K562 (cell line): Measurements from ENCODE around the gene ELOB. TPM values are rescaled to one million over a fixed set of nuclear protein-coding genes. Genes with fewer than 3 reads are reported as not detected.

ENCODE experiments used
- ATAC-seq: fragments of 200-7000 bp; cut with Tn5 transposase; 3 replicates; pipeline ENCODE4 v1.9.1; 2020; ENCODE audit warnings: moderate library complexity
- BruUV-seq: library from RNA; stranded (reverse); fragments of 400-500 nt; replicated peaks from 2 replicates; lab custom pipeline; 2021; lab: Mats Ljungman, UMichigan
- CTCF ChIA-PET: fragments of 300-600 bp; formaldehyde crosslinking; extraction: SDS; loops from one replicate; lab custom pipeline; 2021; ENCODE audit warnings: low intra/inter-chr PET ratio; lab: Yijun Ruan, JAX
- POLR2A ChIA-PET: fragments of 300-600, 350-650 bp; sonication (Branson Sonifier 250); formaldehyde crosslinking; extraction: SDS; loops from one replicate; lab custom pipeline; 2021; ENCODE audit warnings: antibody characterized with exemption, inconsistent platforms; lab: Yijun Ruan, JAX
- DNase-seq, 4 experiments: peaks; one replicate each; pipeline versions ENCODE4 v3.0.0 to v3.0.0-alpha.2; 2011 to 2018; ENCODE audit warnings: low spot score in 3 of 4, mixed read lengths in 3 of 4; ENCODE audit errors: extremely low read depth in 1 of 4
- FAIRE-seq: peaks from 2 replicates; lab custom pipeline; 2011; peaks lifted over from hg19 to GRCh38; lab: Jason Lieb, UNC
- H2AFZ ChIP-seq: 2 replicates; pipeline ENCODE4 v1.6.0; 2011; ENCODE audit warnings: low read depth, low read length, control low read depth, inconsistent platforms
- H3K27ac ChIP-seq: fragments of 200-600 bp; 3 replicates; pipeline ENCODE4 v1.8.0; 2011; ENCODE audit warnings: low read depth, mild to moderate bottlenecking, control low read depth, inconsistent platforms, low read length, moderate library complexity, mixed read lengths; ENCODE audit errors: extremely low read depth
- H3K27me3 ChIP-seq, 2 experiments: fragments of 300-600 bp in 1 of 2; 2 replicates in 1 of 2; 3 replicates in 1 of 2; pipeline versions ENCODE4 v1.6.0 to v1.8.0; 2011; ENCODE audit warnings: inconsistent platforms in 2 of 2, low read length in 2 of 2, mild to moderate bottlenecking in 1 of 2, mixed read lengths in 1 of 2, moderate library complexity in 1 of 2; ENCODE audit not compliant: control insufficient read depth in 2 of 2, insufficient read depth in 2 of 2
- H3K36me3 ChIP-seq: fragments of 300-600 bp; 3 replicates; pipeline ENCODE4 v1.8.0; 2011; ENCODE audit warnings: mild to moderate bottlenecking, low read length, inconsistent platforms; ENCODE audit not compliant: control insufficient read depth, insufficient read depth
- H3K4me1 ChIP-seq, 2 experiments: fragments of 200-600 bp in 1 of 2; replicated peaks in 1 of 2; 2 replicates in 1 of 2; 3 replicates in 1 of 2; pipeline versions ENCODE4 v1.5.1 to v1.8.0; 2011; ENCODE audit warnings: inconsistent platforms in 2 of 2, low read length in 2 of 2, mild to moderate bottlenecking in 1 of 2, mixed read lengths in 1 of 2, moderate library complexity in 1 of 2; ENCODE audit not compliant: control insufficient read depth in 2 of 2, insufficient read depth in 2 of 2
- H3K4me2 ChIP-seq: 2 replicates; pipeline ENCODE4 v1.6.1; 2011; ENCODE audit warnings: low read length, control low read depth, inconsistent platforms, mixed read lengths; ENCODE audit not compliant: insufficient read depth
- H3K4me3 ChIP-seq: fragments of 200-600 bp; sonication (generic), shearing (Covaris generic); 2 replicates; pipeline ENCODE4 v1.5.1; 2016; ENCODE audit warnings: control low read depth, inconsistent platforms
- H3K79me2 ChIP-seq: fragments of 200-600 bp; 3 replicates; pipeline ENCODE4 v1.8.0; 2011; ENCODE audit warnings: low read length, inconsistent platforms; ENCODE audit not compliant: control insufficient read depth, insufficient read depth
- H3K9ac ChIP-seq, 2 experiments: 2 replicates each; pipeline versions ENCODE4 v1.6.0 to v1.6.1; 2011; ENCODE audit warnings: low read depth in 2 of 2, low read length in 2 of 2, control low read depth in 1 of 2, inconsistent platforms in 1 of 2, mild to moderate bottlenecking in 1 of 2, mixed read lengths in 1 of 2; ENCODE audit not compliant: insufficient read depth in 1 of 2
- H3K9me1 ChIP-seq: one replicate; pipeline ENCODE4 v1.6.0; 2011; ENCODE audit warnings: inconsistent platforms, mild to moderate bottlenecking, low read length, moderate library complexity; ENCODE audit not compliant: control insufficient read depth, insufficient read depth
- H3K9me3 ChIP-seq: replicated peaks from 2 replicates; pipeline ENCODE4 v1.5.1; 2011; ENCODE audit warnings: low read depth, low read length, inconsistent platforms; ENCODE audit not compliant: control insufficient read depth, insufficient read depth
- H4K20me1 ChIP-seq: replicated peaks from 2 replicates; pipeline ENCODE4 v1.6.1; 2011; ENCODE audit warnings: low read length, inconsistent platforms, mixed read lengths; ENCODE audit not compliant: control insufficient read depth, insufficient read depth
- ATF4 ChIP-seq: fragments of 450-650 bp; formaldehyde crosslinking; IDR thresholded peaks from 2 replicates; pipeline ENCODE4 v1.4.0; 2022; ENCODE audit warnings: mild to moderate bottlenecking, moderate library complexity
- CBX8 ChIP-seq: fragments of 200-600 bp; sonication (generic); IDR thresholded peaks from 2 replicates; pipeline ENCODE4 v1.6.1; 2012; ENCODE audit warnings: borderline replicate concordance, mixed run types, low read depth, mild to moderate bottlenecking, moderate library complexity, mixed read lengths, low read length, control low read depth, inconsistent platforms; ENCODE audit not compliant: poor library complexity, severe bottlenecking; ENCODE audit errors: extremely low read depth
- MITF ChIP-seq: IDR thresholded peaks from 2 replicates; pipeline ENCODE4 v1.6.1; 2014; ENCODE audit warnings: antibody characterized with exemption
- NCOA6 ChIP-seq: fragments of 450-650 bp; IDR thresholded peaks from 2 replicates; pipeline ENCODE4 v1.6.1; 2017; ENCODE audit warnings: mild to moderate bottlenecking
- NFE2L1 ChIP-seq: fragments of 450-650 bp; IDR thresholded peaks from 2 replicates; pipeline ENCODE4 v1.6.1; 2016; ENCODE audit warnings: missing genetic modification characterization, low read depth, mild to moderate bottlenecking, missing compliant biosample characterization, moderate library complexity, borderline replicate concordance
- POLR2H ChIP-seq: IDR thresholded peaks from 2 replicates; pipeline ENCODE4 v1.6.1; 2016; ENCODE audit warnings: missing genetic modification characterization, low read depth, mild to moderate bottlenecking, control low read depth, missing compliant biosample characterization, moderate library complexity
- SAFB ChIP-seq: fragments of 200-400 bp; formaldehyde crosslinking; IDR thresholded peaks from 2 replicates; pipeline ENCODE4 v1.6.1; 2017; ENCODE audit warnings: low read depth, low read length, borderline replicate concordance
- XRCC5 ChIP-seq: fragments of 200-400 bp; formaldehyde crosslinking; IDR thresholded peaks from 2 replicates; pipeline ENCODE4 v1.6.1; 2017; ENCODE audit warnings: low read depth, mild to moderate bottlenecking, low read length
- ZKSCAN8 ChIP-seq: fragments of 200-800 bp; sonication (Bioruptor generic); IDR thresholded peaks from 2 replicates; pipeline ENCODE4 v1.6.1; 2016; ENCODE audit warnings: missing genetic modification characterization, missing compliant biosample characterization
- ZNF586 ChIP-seq: fragments of 450-650 bp; formaldehyde crosslinking; conservative IDR thresholded peaks from 2 replicates; pipeline ENCODE4 v1.4.0; 2020; ENCODE audit warnings: mild to moderate bottlenecking, moderate library complexity
- WGBS: fragments of 100-300 bp; shearing (Covaris generic); methylation state at CpG from one replicate; pipeline ENCODE4 v1.1.6; 2016; ENCODE audit warnings: low coverage, mixed read lengths; ENCODE audit not compliant: insufficient coverage; ENCODE audit errors: missing lambda C conversion rate; 5-methylcytosine and 5-hydroxymethylcytosine counted together
- in situ Hi-C: fragments of 300-500 bp; cut with MboI; formaldehyde crosslinking; loops from 4 replicates; pipeline ENCODE4 v1.15.0; 2018; ENCODE audit warnings: inconsistent platforms, mixed read lengths
- intact Hi-C: fragments of 100-400 bp; cut with micrococcal nuclease; formaldehyde crosslinking; loops from 2 replicates; pipeline ENCODE4 v1.14.2; 2022
- polyA plus RNA-seq, 8 experiments: library from polyadenylated mRNA; depleted of rRNA in 4 of 8; stranded (reverse) in 5 of 8; unstranded in 3 of 8; fragments of >200 nt; fragmentation: Nextera tagmentation in 2 of 8; fragmentation: Illumina TruSeq in 1 of 8; extraction: Ambion mirVana in 2 of 8; extraction: Trizol in 1 of 8; gene quantifications; 2 replicates each; pipeline versions ENCODE4 v1.2.1 to v1.2.3, GENCODE V29; 2011 to 2014; ENCODE audit warnings: inconsistent platforms in 1 of 8, missing spikeins in 1 of 8
- total RNA-seq, 7 experiments: library from RNA; depleted of rRNA in 6 of 7; stranded (reverse); fragments of >200 nt in 6 of 7; fragmentation: Illumina TruSeq in 2 of 7; extraction: Trizol in 2 of 7; gene quantifications; 2 replicates each; pipeline versions ENCODE4 v1.2.1 to v1.2.3, GENCODE V29; 2011 to 2021; ENCODE audit warnings: low replicate concordance in 1 of 7

The ELOB gene
- total and polyA plus RNA-seq, 9 of the 15 experiments (the other 6 are each of a cell fraction or from before 2014, with no cell fraction given) = 63.2 to 791 (median 237) TPM

GRCh38 chr16:2726923-2727322, 50.2 kb downstream of the ELOB start:
- H3K79me2 ChIP-seq = no peaks in the 10 kb centered on the region
- FAIRE-seq (no peak), DNase-seq (no peak)
- POLR2A ChIA-PET = no interaction called here
- no peak overlapping the region for H3K27ac ChIP-seq
- no peak overlapping the region for H2AFZ ChIP-seq
- H4K20me1 ChIP-seq = no peaks in the 10 kb centered on the region
- H3K9me3 ChIP-seq = no peaks in the 10 kb centered on the region
- H3K4me3 ChIP-seq = no peak overlapping the region
- H3K9me1 ChIP-seq = no peaks in the 10 kb centered on the region
- in situ Hi-C loops = no loop called here
- no peak for TF ChIP-seq ZNF586
- TF ChIP-seq MITF = no peak
- no peak for TF ChIP-seq XRCC5
- TF ChIP-seq ATF4 (CRISPR knock-in tag) = no peak
- TF ChIP-seq NCOA6 = no peak
- no peak for TF ChIP-seq ZKSCAN8
- TF ChIP-seq SAFB = no peak
- TF ChIP-seq CBX8 = no peak
- no peak for TF ChIP-seq POLR2H
- no peak for TF ChIP-seq NFE2L1 (tag)
- TF ChIP-seq, all 486 proteins: peak for 0
- WGBS = 42% methylated on average over 5 of the region's 5 CpGs
- intact Hi-C loops = no loop called here
- H3K4me2 ChIP-seq = no peak overlapping the region
- ATAC-seq = no peak
- no TSS peak for BruUV-seq
- H3K4me1 ChIP-seq = peaks cover 0 to 7% of the 10 kb centered on the region in 2 experiments; a peak in 3 of 5 replicates
- H3K27me3 ChIP-seq = no peaks in the 10 kb centered on the region
- no peak overlapping the region for H3K9ac ChIP-seq
- CTCF ChIA-PET = no interaction called here
- H3K36me3 ChIP-seq = no peaks in the 10 kb centered on the region
